GM23338 (cell line): ENCODE measurements around the gene PAEP. TPM values are rescaled to one million over a fixed set of nuclear protein-coding genes. Genes with fewer than 3 reads are reported as not detected.

Experiments
- ATAC-seq: fragments of 200-7000 bp; cut with Tn5 transposase; 3 replicates; pipeline ENCODE4 v1.9.1; 2020
- DNase-seq: peaks from one replicate; pipeline ENCODE4 v3.0.0-alpha.2; 2015; ENCODE audit warnings: low spot score
- H2AFZ ChIP-seq: fragments of 200-600 bp; sonication (generic); 2 replicates; pipeline ENCODE4 v1.8.0; 2016; ENCODE audit warnings: antibody characterized with exemption, mild to moderate bottlenecking, moderate library complexity
- H3F3A ChIP-seq: fragments of 200-600 bp; sonication (generic); replicated peaks from 2 replicates; pipeline ENCODE4 v1.8.0; 2017; ENCODE audit warnings: antibody characterized with exemption, mixed run types, low read depth
- H3K27ac ChIP-seq: fragments of 200-600 bp; sonication (generic); 2 replicates; pipeline ENCODE4 v1.6.1; 2016; ENCODE audit warnings: low read depth
- H3K27me3 ChIP-seq: fragments of 200-600 bp; sonication (generic); 2 replicates; pipeline ENCODE4 v1.8.0; 2016; ENCODE audit warnings: mild to moderate bottlenecking, mixed run types, moderate library complexity; ENCODE audit not compliant: insufficient read depth
- H3K36me3 ChIP-seq: fragments of 200-600 bp; sonication (generic); 2 replicates; pipeline ENCODE4 v1.8.0; 2016; ENCODE audit warnings: mild to moderate bottlenecking; ENCODE audit not compliant: insufficient read depth
- H3K4me1 ChIP-seq: fragments of 200-600 bp; sonication (generic); 2 replicates; pipeline ENCODE4 v1.8.0; 2016; ENCODE audit warnings: mild to moderate bottlenecking, moderate library complexity; ENCODE audit not compliant: insufficient read depth
- H3K4me2 ChIP-seq: fragments of 200-600 bp; sonication (generic); 2 replicates; pipeline ENCODE4 v1.7.1; 2017; ENCODE audit warnings: mixed run types
- H3K4me3 ChIP-seq: fragments of 200-600 bp; sonication (generic); 2 replicates; pipeline ENCODE4 v1.6.1; 2016; ENCODE audit warnings: mixed run types
- H3K79me2 ChIP-seq: fragments of 200-600 bp; sonication (generic); replicated peaks from 2 replicates; pipeline ENCODE4 v1.8.0; 2017; ENCODE audit warnings: mild to moderate bottlenecking; ENCODE audit not compliant: insufficient read depth
- H3K9me2 ChIP-seq: fragments of 200-600 bp; sonication (generic); 2 replicates; pipeline ENCODE4 v1.8.0; 2017; ENCODE audit not compliant: insufficient read depth
- H4K20me1 ChIP-seq: fragments of 200-600 bp; sonication (generic); replicated peaks from 2 replicates; pipeline ENCODE4 v1.8.0; 2017; ENCODE audit warnings: mild to moderate bottlenecking; ENCODE audit not compliant: insufficient read depth
- H3K27ac Mint-ChIP-seq: 2 replicates; pipeline ENCODE4 v1.8.0; 2020; ENCODE audit warnings: inconsistent platforms, mild to moderate bottlenecking, moderate library complexity, mixed read lengths
- H3K27me3 Mint-ChIP-seq: 3 replicates; pipeline ENCODE4 v1.8.0; 2022; ENCODE audit warnings: low read depth, mild to moderate bottlenecking, moderate library complexity, mixed read lengths, inconsistent platforms; ENCODE audit not compliant: insufficient read depth, poor library complexity
- H3K36me3 Mint-ChIP-seq: 3 replicates; pipeline ENCODE4 v1.8.0; 2021; ENCODE audit warnings: low read depth, mild to moderate bottlenecking, inconsistent platforms, moderate library complexity, mixed read lengths
- H3K4me1 Mint-ChIP-seq: 3 replicates; pipeline ENCODE4 v1.8.0; 2020; ENCODE audit warnings: mild to moderate bottlenecking, inconsistent platforms, mixed read lengths
- H3K4me3 Mint-ChIP-seq: 3 replicates; pipeline ENCODE4 v1.8.0; 2021; ENCODE audit warnings: moderate library complexity, mild to moderate bottlenecking, inconsistent platforms, mixed read lengths
- H3K9me3 Mint-ChIP-seq: 3 replicates; pipeline ENCODE4 v1.8.0; 2020; ENCODE audit warnings: moderate library complexity, mild to moderate bottlenecking, inconsistent platforms, mixed read lengths
- CREB1 ChIP-seq: fragments of 250-450 bp; sonication (Bioruptor Pico); IDR thresholded peaks from 2 replicates; pipeline ENCODE4 v1.5.0; 2020; ENCODE audit warnings: low read depth, mild to moderate bottlenecking, moderate library complexity
- ETS1 ChIP-seq: IDR thresholded peaks from 2 replicates; pipeline ENCODE4 v1.6.1; 2016; ENCODE audit warnings: antibody characterized with exemption
- JUNB ChIP-seq: IDR thresholded peaks from one replicate; pipeline ENCODE4 v1.6.1; 2016; ENCODE audit warnings: antibody characterized with exemption; ENCODE audit not compliant: unreplicated experiment
- POLR2AphosphoS5 ChIP-seq: IDR thresholded peaks from 2 replicates; pipeline ENCODE4 v1.6.1; 2016; ENCODE audit warnings: antibody characterized with exemption, low read depth
- ZNF114 ChIP-seq: fragments of 250-450 bp; sonication (Bioruptor Pico); IDR thresholded peaks from 2 replicates; pipeline ENCODE4 v1.5.0; 2020; ENCODE audit warnings: mild to moderate bottlenecking, moderate library complexity
- ZNF462 ChIP-seq: fragments of 250-450 bp; sonication (Bioruptor Pico); IDR thresholded peaks from 2 replicates; pipeline ENCODE4 v1.5.0; 2020; ENCODE audit warnings: mild to moderate bottlenecking, moderate library complexity
- polyA plus RNA-seq: library from polyadenylated mRNA; unstranded; fragments of >200 nt; fragmentation: Nextera tagmentation; extraction: Ambion mirVana; gene quantifications from 2 replicates; pipeline ENCODE4 v1.2.1, GENCODE V29; 2016
- total RNA-seq: library from RNA; depleted of rRNA; stranded (reverse); fragments of >200 nt; shearing (Covaris generic); gene quantifications from 2 replicates; pipeline ENCODE4 v1.2.3, GENCODE V29; 2014

PAEP gene
- total and polyA plus RNA-seq, 2 experiments from 2014 or later = not detected

- TF ChIP-seq ZNF462 (CRISPR knock-in tag) = no peak
Observed at GRCh38 chr9:135574331-135574730, 12.8 kb downstream of the PAEP start (continued).

GRCh38 chr9:135574943-135575342, 13.4 kb downstream of the PAEP start:
- H3K4me1 ChIP-seq = no peaks in the 10 kb centered on the region
- H3K27ac ChIP-seq = no peak overlapping the region
- H3K9me2 ChIP-seq = 0 out of 2 replicates have a peak, but pooled peaks cover 6% of the 10 kb centered on the region
- TF ChIP-seq CREB1 (CRISPR knock-in tag) = no peak
- no peak for TF ChIP-seq ETS1
- no peak for TF ChIP-seq POLR2AphosphoS5
- TF ChIP-seq JUNB = no peak
- no peak for TF ChIP-seq ZNF114 (CRISPR knock-in tag)
- Mint-ChIP-seq H3K27ac (no peak overlapping the region), H3K36me3 (no peaks in the 10 kb centered on the region), H3K9me3 (peaks cover under 1% of the 10 kb centered on the region; the same call in 1 of the 3 replicates), H3K27me3 (no peaks in the 10 kb centered on the region), H3K4me1 (peaks cover 7% of the 10 kb centered on the region), H3K4me3 (no peak overlapping the region)
- H3F3A ChIP-seq = no peaks in the 10 kb centered on the region
- DNase-seq (no peak), ATAC-seq (no peak)
- no peak overlapping the region for H3K4me3 ChIP-seq
- no peaks in the 10 kb centered on the region for H3K79me2 ChIP-seq
- H4K20me1 ChIP-seq = no peaks in the 10 kb centered on the region
- no peaks in the 10 kb centered on the region for H3K36me3 ChIP-seq
- no peak overlapping the region for H2AFZ ChIP-seq
- H3K4me2 ChIP-seq = no peak overlapping the region
- no peaks in the 10 kb centered on the region for H3K27me3 ChIP-seq
